Measurements from ENCODE around the gene AURKB.
"Not testable (repeated sequence)": the region's sequence is repeated elsewhere in the genome, so short reads cannot be mapped to it uniquely, and the experiment has no call there.

Gene AURKB

GRCh38 chr17:8173056-8173870, 37.1 kb downstream of the AURKB start:
- H3K4me3 ChIP-seq (ENCODE audit: low read length): peak overlapping the region; percentile 41; the same call in 1 of the 2 replicates
- no CpG with 5 or more reads among the region's 23 CpGs for WGBS (ENCODE audit: insufficient coverage, insufficient read length)

DNA sequence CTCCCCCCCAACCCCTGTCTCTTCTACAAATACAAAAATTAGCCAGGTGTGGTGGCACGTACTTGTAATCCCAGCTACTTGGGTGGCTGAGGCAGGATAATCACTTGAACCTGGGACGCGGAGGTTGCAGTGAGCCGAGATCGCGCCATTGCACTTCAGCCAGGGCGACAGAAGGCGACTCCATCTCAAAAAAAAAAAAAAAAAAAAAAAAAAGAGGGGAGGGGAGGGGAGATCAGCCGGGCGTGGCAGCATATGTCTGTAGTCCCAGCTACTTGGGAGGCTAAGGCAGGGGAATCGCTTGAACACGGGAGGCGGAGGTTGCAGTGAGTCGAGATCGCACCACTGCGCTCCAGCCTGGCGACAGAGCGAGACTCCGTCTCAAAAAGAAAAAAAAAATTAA, 40.2 kb downstream of the AURKB start:
- WGBS (ENCODE audit: insufficient coverage, insufficient read length): no CpG with 5 or more reads among the region's 19 CpGs
- H3K9me3 ChIP-seq (ENCODE audit: control insufficient read depth, insufficient read depth, low read length); H3K4me1 ChIP-seq (ENCODE audit: control insufficient read depth, insufficient read depth, low read length); H3K4me3 ChIP-seq (ENCODE audit: low read length); H3K27me3 ChIP-seq (ENCODE audit: control insufficient read depth, insufficient read depth, low read length); DNase-seq (ENCODE audit: low read depth, low spot score); H3K36me3 ChIP-seq (ENCODE audit: control insufficient read depth, insufficient read depth, low read length); H3K27ac ChIP-seq (ENCODE audit: low read length): not testable (repeated sequence)

More at GRCh38 chr17:8173056-8173870, 37.1 kb downstream of the AURKB start:
- Histone ChIP-seq H3K9me3 (ENCODE audit: control insufficient read depth, insufficient read depth, low read length) (no peaks in the 10 kb centered on the region), H3K36me3 (ENCODE audit: control insufficient read depth, insufficient read depth, low read length) (no peaks in the 10 kb centered on the region), H3K4me1 (ENCODE audit: control insufficient read depth, insufficient read depth, low read length) (peaks cover 5% of the 10 kb centered on the region), H3K27me3 (ENCODE audit: control insufficient read depth, insufficient read depth, low read length) (no peaks in the 10 kb centered on the region), H3K27ac (ENCODE audit: low read length) (no peak overlapping the region)
- no peak for DNase-seq (ENCODE audit: low read depth, low spot score)

DNA sequence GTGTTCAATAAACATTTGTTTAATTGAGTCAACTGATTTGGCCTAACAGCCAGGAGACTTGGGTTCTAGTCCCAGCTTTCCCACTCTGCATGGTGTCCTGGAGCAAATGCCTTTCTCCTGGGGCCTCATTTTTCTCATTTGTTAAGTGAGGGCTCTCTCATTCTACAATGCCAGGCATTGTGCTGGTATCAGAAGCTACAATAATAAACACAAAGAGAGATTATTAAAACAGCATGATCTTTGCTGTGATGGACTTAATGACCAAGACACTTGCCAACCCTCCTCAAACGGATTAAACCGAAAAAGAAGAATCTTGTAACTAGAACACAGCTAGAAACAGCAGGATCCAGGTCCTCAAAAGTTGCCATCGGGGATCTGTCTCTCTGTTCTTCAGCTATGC, 42.8 kb downstream of the AURKB start:
- no peaks in the 10 kb centered on the region for H3K9me3 ChIP-seq (ENCODE audit: control insufficient read depth, insufficient read depth, low read length)
- no peak overlapping the region for H3K27ac ChIP-seq (ENCODE audit: low read length)
- no peaks in the 10 kb centered on the region for H3K27me3 ChIP-seq (ENCODE audit: control insufficient read depth, insufficient read depth, low read length)
- no CpG with 5 or more reads among the region's 3 CpGs for WGBS (ENCODE audit: insufficient coverage, insufficient read length)
- no peaks in the 10 kb centered on the region for H3K36me3 ChIP-seq (ENCODE audit: control insufficient read depth, insufficient read depth, low read length)
- H3K4me3 ChIP-seq (ENCODE audit: low read length): no peak overlapping the region
- peaks cover 4% of the 10 kb centered on the region for H3K4me1 ChIP-seq (ENCODE audit: control insufficient read depth, insufficient read depth, low read length)
- DNase-seq (ENCODE audit: low read depth, low spot score): no peak

DNA sequence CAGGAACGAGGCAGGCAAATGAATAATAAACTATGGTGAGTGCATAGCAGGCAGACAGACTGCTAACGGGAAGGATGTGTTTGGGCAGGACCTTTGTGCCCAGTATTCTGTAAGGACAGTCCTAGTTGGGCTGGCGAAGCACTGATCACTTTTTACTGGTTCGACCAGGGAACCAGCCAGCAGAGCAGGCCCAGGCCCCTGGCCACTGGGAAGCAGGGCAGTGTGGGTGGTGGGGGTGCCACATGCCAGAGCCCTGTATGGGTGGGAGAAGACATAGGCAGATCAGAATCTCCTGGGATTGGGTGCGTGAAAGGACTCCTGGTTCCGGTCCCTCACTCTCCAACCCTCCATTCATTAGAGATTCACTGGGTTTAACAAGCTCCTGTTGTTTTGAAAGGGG, 43.6 kb downstream of the AURKB start:
- no peaks in the 10 kb centered on the region for H3K27me3 ChIP-seq (ENCODE audit: control insufficient read depth, insufficient read depth, low read length)
- H3K4me3 ChIP-seq (ENCODE audit: low read length): no peak overlapping the region
- no peak for DNase-seq (ENCODE audit: low read depth, low spot score)
- H3K36me3 ChIP-seq (ENCODE audit: control insufficient read depth, insufficient read depth, low read length): no peaks in the 10 kb centered on the region
- H3K27ac ChIP-seq (ENCODE audit: low read length): no peak overlapping the region
- H3K4me1 ChIP-seq (ENCODE audit: control insufficient read depth, insufficient read depth, low read length): peaks cover 5% of the 10 kb centered on the region
- no CpG with 5 or more reads among the region's 6 CpGs for WGBS (ENCODE audit: insufficient coverage, insufficient read length)
- no peaks in the 10 kb centered on the region for H3K9me3 ChIP-seq (ENCODE audit: control insufficient read depth, insufficient read depth, low read length)

GRCh38 chr17:8164815-8165131, 45.6 kb downstream of the AURKB start:
- no peaks in the 10 kb centered on the region for H3K9me3 ChIP-seq (ENCODE audit: control insufficient read depth, insufficient read depth, low read length)

DNA sequence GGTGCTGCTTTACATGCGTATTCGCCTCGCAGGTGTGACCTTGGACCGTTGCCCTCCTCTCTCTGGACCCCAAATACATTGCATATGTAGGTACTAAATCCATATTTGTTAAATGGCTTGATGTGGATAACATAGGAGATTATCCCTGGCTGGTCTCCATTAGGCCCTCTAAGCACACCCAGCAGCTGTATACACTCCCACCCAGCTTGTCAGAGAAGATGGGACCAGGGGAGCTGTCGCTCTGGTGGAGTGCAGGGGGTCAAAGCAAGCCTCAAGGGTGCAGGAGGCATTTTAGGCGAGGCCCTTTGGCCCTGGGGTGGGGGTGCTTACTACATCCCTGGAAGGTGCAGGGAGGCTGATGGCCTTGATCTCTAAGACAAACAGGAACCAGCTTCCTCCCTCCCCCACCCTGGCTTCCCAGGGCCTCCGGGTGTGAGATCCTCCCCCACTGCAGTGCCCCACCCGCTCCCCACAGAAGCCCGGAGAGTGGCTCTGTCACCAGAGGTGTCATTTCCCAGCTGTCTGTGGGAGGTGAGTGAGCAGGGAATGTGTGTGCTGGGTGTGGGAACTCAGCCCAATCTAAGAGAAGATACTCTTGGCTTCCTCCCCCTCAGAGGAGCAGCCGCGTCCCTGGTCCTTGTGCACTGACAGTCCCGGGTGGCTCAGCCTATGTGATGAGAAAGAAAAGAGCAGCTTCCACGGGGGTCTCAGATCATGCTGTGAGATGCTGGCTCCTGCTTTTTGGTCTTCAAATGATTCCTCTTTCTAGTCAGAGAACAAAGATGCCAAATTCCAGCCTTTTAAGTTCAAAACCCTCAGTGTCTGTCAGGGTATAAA, 46.2 kb downstream of the AURKB start:
- DNase-seq (ENCODE audit: low read depth, low spot score): no peak
- H3K36me3 ChIP-seq (ENCODE audit: control insufficient read depth, insufficient read depth, low read length): no peaks in the 10 kb centered on the region
- no peak overlapping the region for H3K27ac ChIP-seq (ENCODE audit: low read length)
- H3K4me1 ChIP-seq (ENCODE audit: control insufficient read depth, insufficient read depth, low read length): peaks cover 5% of the 10 kb centered on the region
- H3K27me3 ChIP-seq (ENCODE audit: control insufficient read depth, insufficient read depth, low read length): no peaks in the 10 kb centered on the region
- H3K9me3 ChIP-seq (ENCODE audit: control insufficient read depth, insufficient read depth, low read length): no peaks in the 10 kb centered on the region
- no peak overlapping the region for H3K4me3 ChIP-seq (ENCODE audit: low read length)
- WGBS (ENCODE audit: insufficient coverage, insufficient read length): no CpG with 5 or more reads among the region's 13 CpGs

More at GRCh38 chr17:8164815-8165131, 45.6 kb downstream of the AURKB start:
- Histone ChIP-seq H3K4me3 (ENCODE audit: low read length) (no peak overlapping the region), H3K36me3 (ENCODE audit: control insufficient read depth, insufficient read depth, low read length) (no peaks in the 10 kb centered on the region), H3K4me1 (ENCODE audit: control insufficient read depth, insufficient read depth, low read length) (peaks cover 5% of the 10 kb centered on the region), H3K27me3 (ENCODE audit: control insufficient read depth, insufficient read depth, low read length) (no peaks in the 10 kb centered on the region), H3K27ac (ENCODE audit: low read length) (no peak overlapping the region)
- no peak for DNase-seq (ENCODE audit: low read depth, low spot score)
- WGBS (ENCODE audit: insufficient coverage, insufficient read length): no CpG with 5 or more reads among the region's 6 CpGs

DNA sequence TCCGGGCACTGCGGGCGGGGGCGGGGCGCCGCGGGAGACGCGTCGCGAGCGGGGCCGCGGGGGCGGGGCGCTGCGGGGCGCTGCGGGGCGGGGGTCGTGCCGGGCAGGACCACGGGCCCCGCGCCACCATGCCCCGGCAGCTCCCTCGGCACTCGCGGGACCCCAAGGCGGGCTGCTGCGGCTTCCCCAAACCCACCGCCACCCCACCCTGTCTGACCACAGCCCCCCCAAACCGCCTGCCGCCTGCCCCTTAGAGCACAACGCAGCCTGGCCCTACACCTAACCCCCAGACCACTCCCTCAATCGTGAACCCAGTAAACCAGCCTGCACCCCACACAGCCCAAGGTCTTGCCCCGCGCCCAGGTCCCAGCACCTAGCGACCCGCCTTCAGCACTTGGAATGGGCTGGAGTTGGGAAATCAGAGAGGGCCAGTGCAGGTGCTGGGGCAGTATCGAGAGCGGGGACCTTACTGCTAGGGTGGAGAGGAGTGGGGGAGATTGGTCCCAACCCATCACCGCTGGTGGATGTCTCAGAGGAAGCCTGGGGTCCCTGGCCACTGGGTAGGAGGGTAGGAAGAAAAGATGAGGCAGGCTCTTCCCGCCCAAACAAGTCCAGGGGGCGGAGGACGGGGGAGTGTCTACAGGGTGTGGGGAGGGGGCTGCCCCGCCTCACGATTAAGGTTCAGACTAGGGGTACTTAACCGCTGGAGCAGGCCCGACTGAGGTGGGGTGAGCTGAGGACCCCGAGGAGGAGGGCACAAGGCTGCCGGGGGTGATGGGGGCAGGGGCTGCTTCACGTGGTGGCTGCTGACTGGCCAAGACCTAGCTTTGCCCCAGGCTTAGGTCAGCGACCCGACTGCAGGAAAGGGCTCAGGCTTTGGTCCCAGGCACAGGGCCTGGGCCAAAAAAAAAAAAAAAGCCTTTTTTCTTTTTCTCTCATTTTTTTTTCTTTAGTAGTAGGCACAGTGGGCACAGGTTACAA, 47.1 kb downstream of the AURKB start:
- H3K27me3 ChIP-seq (ENCODE audit: control insufficient read depth, insufficient read depth, low read length): no peaks in the 10 kb centered on the region
- H3K9me3 ChIP-seq (ENCODE audit: control insufficient read depth, insufficient read depth, low read length): no peaks in the 10 kb centered on the region
- DNase-seq (ENCODE audit: low read depth, low spot score): no peak
- WGBS (ENCODE audit: insufficient coverage, insufficient read length): no CpG with 5 or more reads among the region's 55 CpGs
- H3K4me3 ChIP-seq (ENCODE audit: low read length): peak overlapping the region; percentile 97; the same call in 1 of the 2 replicates
- H3K36me3 ChIP-seq (ENCODE audit: control insufficient read depth, insufficient read depth, low read length): no peaks in the 10 kb centered on the region
- H3K27ac ChIP-seq (ENCODE audit: low read length): no peak overlapping the region
- H3K4me1 ChIP-seq (ENCODE audit: control insufficient read depth, insufficient read depth, low read length): peaks cover 5% of the 10 kb centered on the region

DNA sequence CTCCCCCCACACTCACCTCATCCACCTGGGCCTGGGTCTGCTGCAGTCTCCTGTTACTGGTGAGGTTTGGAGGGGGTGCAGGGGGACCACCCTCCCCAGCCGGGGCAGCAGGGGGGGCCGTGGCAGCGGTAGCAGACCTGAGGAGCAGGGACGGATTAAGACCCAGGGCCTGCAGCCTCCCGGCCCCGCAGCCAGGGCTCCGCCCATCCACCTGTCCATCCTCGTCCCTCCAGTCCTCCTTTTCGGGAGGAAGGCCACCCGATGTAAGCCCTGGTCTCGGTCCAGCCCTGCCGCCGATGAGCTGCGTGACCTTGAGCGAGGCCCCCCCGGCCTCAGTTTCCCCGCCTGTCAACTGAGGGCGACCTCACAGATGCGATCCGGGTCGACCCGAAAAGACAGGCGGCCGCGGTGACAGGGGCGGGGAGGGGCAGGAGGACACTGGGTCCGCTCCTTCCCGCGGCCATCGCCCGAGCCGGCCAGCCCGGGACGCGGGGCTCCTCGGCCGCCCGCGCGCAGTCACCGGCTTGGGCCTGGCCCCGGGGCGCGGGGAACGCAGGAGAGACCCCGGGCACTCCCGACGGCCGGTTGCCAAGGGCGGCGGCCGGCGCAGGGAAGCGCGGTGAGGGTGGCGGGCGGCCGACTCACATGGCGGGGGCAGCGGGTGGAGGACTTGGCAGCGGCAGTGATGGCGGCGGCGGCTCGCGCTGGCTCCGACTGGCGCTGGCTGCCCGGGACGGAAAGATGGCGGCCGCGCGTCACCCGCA, 48.0 kb downstream of the AURKB start, which contains the start of gene VAMP2:
Gene VAMP2 (minus strand): TSS at position 716 of the 764 bp plus-strand sequence. CDS start 69 bp downstream, at position 647.
- Histone ChIP-seq H3K4me3 (ENCODE audit: low read length) (peak within 1 kb of the TSS; percentile 97), H3K36me3 (ENCODE audit: control insufficient read depth, insufficient read depth, low read length) (no peaks in the 10 kb centered on the region), H3K4me1 (ENCODE audit: control insufficient read depth, insufficient read depth, low read length) (peaks cover 5% of the 10 kb centered on the region), H3K27ac (ENCODE audit: low read length) (no peak within 1 kb of the TSS), H3K27me3 (ENCODE audit: control insufficient read depth, insufficient read depth, low read length) (no peaks in the 10 kb centered on the region), H3K9me3 (ENCODE audit: control insufficient read depth, insufficient read depth, low read length) (no peaks in the 10 kb centered on the region)
- no CpG with 5 or more reads among the region's 75 CpGs for WGBS (ENCODE audit: insufficient coverage, insufficient read length)
- no peak for DNase-seq (ENCODE audit: low read depth, low spot score)

- H3K36me3 ChIP-seq (ENCODE audit: control insufficient read depth, insufficient read depth, low read length): no peaks in the 10 kb centered on the region
- H3K27me3 ChIP-seq (ENCODE audit: control insufficient read depth, insufficient read depth, low read length): no peaks in the 10 kb centered on the region
- H3K27ac ChIP-seq (ENCODE audit: low read length): no peak overlapping the region
- DNase-seq (ENCODE audit: low read depth, low spot score): no peak
- peaks cover 5% of the 10 kb centered on the region for H3K4me1 ChIP-seq (ENCODE audit: control insufficient read depth, insufficient read depth, low read length)
- WGBS (ENCODE audit: insufficient coverage, insufficient read length): no CpG with 5 or more reads among the region's 19 CpGs
- H3K9me3 ChIP-seq (ENCODE audit: control insufficient read depth, insufficient read depth, low read length): no peaks in the 10 kb centered on the region
- H3K4me3 ChIP-seq (ENCODE audit: low read length): peak overlapping the region; percentile 97; the same call in 1 of the 2 replicates
Measured at GRCh38 chr17:8161289-8162232, 48.8 kb downstream of the AURKB start.

All from iPS DF 6.9 (cell line).